Esophagus muscularis mucosa (tissue), 3 donors: Measurements from ENCODE around the gene MAP1B.

Experiments
- CTCF ChIP-seq, 3 experiments: fragments of 200-600 bp in 2 of 3; fragments of 450-650 bp in 1 of 3; sonication (generic) in 2 of 3; IDR thresholded peaks; one replicate each; pipeline ENCODE4 v1.5.1; 2017 to 2019; ENCODE audit warnings: antibody characterized with exemption in 3 of 3, mild to moderate bottlenecking in 2 of 3, moderate library complexity in 1 of 3
- POLR2A ChIP-seq: fragments of 450-650 bp; IDR thresholded peaks from one replicate; pipeline ENCODE4 v1.6.1; 2017; ENCODE audit warnings: antibody characterized with exemption, moderate library complexity, mild to moderate bottlenecking, low read depth
- POLR2AphosphoS5 ChIP-seq, 2 donors: sonication (generic); formaldehyde crosslinking; IDR thresholded peaks; one replicate each; pipeline ENCODE4 v1.6.1; 2017; ENCODE audit warnings: antibody characterized with exemption in 2 of 2

- TF ChIP-seq CTCF (IDR thresholded peaks at IDR 0.05) (no peak), POLR2A (no peak), POLR2AphosphoS5 (IDR thresholded peaks at IDR 0.05) (no peak)
These were observed 130.6 kb downstream of the MAP1B start for GRCh38 chr5:72237879-72238278.
